Stimulated activated naive CD8-positive, alpha-beta T cell treated with anti-CD3 and anti-CD28 coated beads, Interleukin-15, amount 100 ng/mL, for 72 hours (primary cell): ENCODE data around the gene CDK17.
"Not testable (repeated sequence)": the region's sequence is repeated elsewhere in the genome, so short reads cannot be mapped to it uniquely, and the experiment has no call there.

Experiments
- ATAC-seq: fragments of 150-1000 bp; cut with Tn5 transposase; 2 replicates; pipeline ENCODE4 v1.10.0; 2021; ENCODE audit warnings: mild to moderate bottlenecking, moderate library complexity
- DNase-seq, 2 donors: peaks; one replicate each; pipeline ENCODE4 v3.0.0; 2021 to 2022
- H3K27ac Mint-ChIP-seq, 2 donors: one replicate each; pipeline ENCODE4 v1.8.0; 2022; ENCODE audit warnings: mild to moderate bottlenecking in 2 of 2, mixed read lengths in 2 of 2, moderate library complexity in 2 of 2
- H3K27me3 Mint-ChIP-seq: one replicate; pipeline ENCODE4 v1.8.0; 2022; ENCODE audit warnings: mixed read lengths
- H3K4me1 Mint-ChIP-seq: one replicate; pipeline ENCODE4 v1.8.0; 2022; ENCODE audit warnings: mild to moderate bottlenecking, mixed read lengths
- H3K4me3 Mint-ChIP-seq, 2 donors: one replicate each; pipeline ENCODE4 v1.8.0; 2022; ENCODE audit warnings: mild to moderate bottlenecking in 2 of 2, mixed read lengths in 2 of 2, moderate library complexity in 1 of 2
- H3K9me3 Mint-ChIP-seq, 2 donors: one replicate each; pipeline ENCODE4 v1.8.0; 2022; ENCODE audit warnings: mixed read lengths in 2 of 2

CDK17 gene

GRCh38 chr12:96379743-96380142 is 20.5 kb downstream of the CDK17 start:
- not testable (repeated sequence) for H3K27me3 Mint-ChIP-seq, H3K27ac Mint-ChIP-seq, H3K4me3 Mint-ChIP-seq, H3K9me3 Mint-ChIP-seq, ATAC-seq, DNase-seq
- H3K4me1 Mint-ChIP-seq, result peaks cover 88% of the 10 kb centered on the region

- Mint-ChIP-seq H3K27ac (peak overlapping the region; percentile 96), H3K27me3 (no peaks in the 10 kb centered on the region), H3K4me3 (peak overlapping the region; percentile 32 to 84), H3K9me3 (peaks cover 0 to 8% of the 10 kb centered on the region in 2 donors), H3K4me1 (peaks cover 88% of the 10 kb centered on the region)
- DNase-seq (no peak), ATAC-seq (no peak)
Measured at GRCh38 chr12:96378319-96378718, 21.9 kb downstream of the CDK17 start.

GRCh38 chr12:96376865-96377264 is 23.4 kb downstream of the CDK17 start:
- ATAC-seq, result peak; percentile 44
- no peak for DNase-seq
- Mint-ChIP-seq H3K9me3 (peaks cover 0 to 8% of the 10 kb centered on the region in 2 donors), H3K27me3 (no peaks in the 10 kb centered on the region), H3K4me3 (peak overlapping the region in 1 of 2 donors; percentile 84), H3K4me1 (peaks cover 86% of the 10 kb centered on the region), H3K27ac (peak overlapping the region; percentile 22 to 78)

- no peaks in the 10 kb centered on the region for H3K27me3 Mint-ChIP-seq
- DNase-seq, result no peak
- peaks cover 0 to 8% of the 10 kb centered on the region in 2 donors for H3K9me3 Mint-ChIP-seq
- H3K4me1 Mint-ChIP-seq, result peaks cover 90% of the 10 kb centered on the region
- no peak for ATAC-seq
- H3K4me3 Mint-ChIP-seq, result peak overlapping the region; percentile 29 to 84
- peak overlapping the region in 1 of 2 donors; percentile 79 for H3K27ac Mint-ChIP-seq
Measured at GRCh38 chr12:96375841-96376604, 24.2 kb downstream of the CDK17 start.

GRCh38 chr12:96375170-96375569 is 25.1 kb downstream of the CDK17 start:
- H3K9me3 Mint-ChIP-seq, result peaks cover 0 to 8% of the 10 kb centered on the region in 2 donors
- peak overlapping the region in 1 of 2 donors; percentile 63 for H3K27ac Mint-ChIP-seq
- H3K4me1 Mint-ChIP-seq, result peaks cover 86% of the 10 kb centered on the region
- H3K4me3 Mint-ChIP-seq, result no peak overlapping the region
- no peak for DNase-seq
- no peaks in the 10 kb centered on the region for H3K27me3 Mint-ChIP-seq
- ATAC-seq, result no peak

- DNase-seq (no peak), ATAC-seq (no peak)
- H3K27me3 Mint-ChIP-seq, result no peaks in the 10 kb centered on the region
- no peak overlapping the region for H3K27ac Mint-ChIP-seq
- peaks cover 80% of the 10 kb centered on the region for H3K4me1 Mint-ChIP-seq
- no peaks in the 10 kb centered on the region for H3K9me3 Mint-ChIP-seq
- peak overlapping the region; percentile 4 to 6 for H3K4me3 Mint-ChIP-seq
Measured at GRCh38 chr12:96371790-96372699, 28.2 kb downstream of the CDK17 start.

GRCh38 chr12:96371138-96371789 is 29.0 kb downstream of the CDK17 start:
- H3K4me1 Mint-ChIP-seq, result peaks cover 80% of the 10 kb centered on the region
- no peak for DNase-seq
- ATAC-seq, result no peak
- H3K27me3 Mint-ChIP-seq, result no peaks in the 10 kb centered on the region
- H3K27ac Mint-ChIP-seq, result no peak overlapping the region
- H3K4me3 Mint-ChIP-seq, result no peak overlapping the region
- H3K9me3 Mint-ChIP-seq, result no peaks in the 10 kb centered on the region

- peaks cover 68% of the 10 kb centered on the region for H3K4me1 Mint-ChIP-seq
- no peak for DNase-seq
- H3K4me3 Mint-ChIP-seq, result no peak overlapping the region
- no peaks in the 10 kb centered on the region for H3K9me3 Mint-ChIP-seq
- ATAC-seq, result no peak
- H3K27ac Mint-ChIP-seq, result no peak overlapping the region
- H3K27me3 Mint-ChIP-seq, result no peaks in the 10 kb centered on the region
Measured at GRCh38 chr12:96368687-96369086, 31.6 kb downstream of the CDK17 start.

- DNase-seq, result no peak
- no peak overlapping the region for H3K27ac Mint-ChIP-seq
- H3K9me3 Mint-ChIP-seq, result no peaks in the 10 kb centered on the region
- no peaks in the 10 kb centered on the region for H3K27me3 Mint-ChIP-seq
- H3K4me3 Mint-ChIP-seq, result no peak overlapping the region
- H3K4me1 Mint-ChIP-seq, result peaks cover 68% of the 10 kb centered on the region
- no peak for ATAC-seq
Measured at GRCh38 chr12:96368233-96368632, 32.0 kb downstream of the CDK17 start.

- Mint-ChIP-seq H3K9me3 (no peaks in the 10 kb centered on the region), H3K4me1 (peaks cover 64% of the 10 kb centered on the region), H3K27me3 (no peaks in the 10 kb centered on the region), H3K27ac (peak overlapping the region in 1 of 2 donors; percentile 40), H3K4me3 (no peak overlapping the region)
- ATAC-seq, result no peak
- no peak for DNase-seq
Measured at GRCh38 chr12:96366381-96366654, 33.9 kb downstream of the CDK17 start.

GRCh38 chr12:96365604-96366380 is 34.4 kb downstream of the CDK17 start:
- Mint-ChIP-seq H3K4me1 (peaks cover 64% of the 10 kb centered on the region), H3K27me3 (no peaks in the 10 kb centered on the region), H3K27ac (peak overlapping the region in 1 of 2 donors; percentile 40), H3K4me3 (no peak overlapping the region), H3K9me3 (no peaks in the 10 kb centered on the region)
- DNase-seq (no peak), ATAC-seq (no peak)

GRCh38 chr12:96364092-96364700 is 36.0 kb downstream of the CDK17 start:
- Mint-ChIP-seq H3K4me1 (peaks cover 66% of the 10 kb centered on the region), H3K9me3 (no peaks in the 10 kb centered on the region), H3K4me3 (no peak overlapping the region), H3K27me3 (no peaks in the 10 kb centered on the region), H3K27ac (no peak overlapping the region)
- no peak for ATAC-seq
- DNase-seq, result no peak

GRCh38 chr12:96361074-96361473 is 39.2 kb downstream of the CDK17 start:
- H3K4me1 Mint-ChIP-seq, result peaks cover 53% of the 10 kb centered on the region
- no peaks in the 10 kb centered on the region for H3K27me3 Mint-ChIP-seq
- H3K27ac Mint-ChIP-seq, result no peak overlapping the region
- no peaks in the 10 kb centered on the region for H3K9me3 Mint-ChIP-seq
- no peak for ATAC-seq
- DNase-seq, result no peak
- H3K4me3 Mint-ChIP-seq, result no peak overlapping the region

GRCh38 chr12:96360550-96360949 is 39.7 kb downstream of the CDK17 start:
- Mint-ChIP-seq H3K4me1 (peaks cover 55% of the 10 kb centered on the region), H3K27ac (no peak overlapping the region), H3K9me3 (no peaks in the 10 kb centered on the region), H3K4me3 (no peak overlapping the region), H3K27me3 (no peaks in the 10 kb centered on the region)
- no peak for ATAC-seq
- no peak for DNase-seq

- no peak for DNase-seq
- H3K4me3 Mint-ChIP-seq, result no peak overlapping the region
- H3K4me1 Mint-ChIP-seq, result peaks cover 62% of the 10 kb centered on the region
- peak; percentile 48 for ATAC-seq
- no peaks in the 10 kb centered on the region for H3K9me3 Mint-ChIP-seq
- no peaks in the 10 kb centered on the region for H3K27me3 Mint-ChIP-seq
- no peak overlapping the region for H3K27ac Mint-ChIP-seq
Measured at GRCh38 chr12:96359328-96359727, 40.9 kb downstream of the CDK17 start.
